SU-DHL-6 (cell line): Measurements from ENCODE around the gene IFT25.

ENCODE experiments used
- H2AFZ ChIP-seq: fragments of 200-600 bp; sonication (generic); 2 replicates; pipeline ENCODE4 v1.6.1; 2014; ENCODE audit warnings: low read depth, mild to moderate bottlenecking, moderate library complexity, mixed read lengths, antibody characterized with exemption, low read length; ENCODE audit not compliant: severe bottlenecking
- H3F3A ChIP-seq: fragments of 200-600 bp; shearing (Covaris generic); 2 replicates; pipeline ENCODE4 v1.6.0; 2016; ENCODE audit warnings: antibody characterized with exemption, mild to moderate bottlenecking; ENCODE audit not compliant: insufficient read depth
- H3K27ac ChIP-seq: fragments of 200-600 bp; sonication (generic); 2 replicates; pipeline ENCODE4 v1.5.1; 2016; ENCODE audit warnings: low read depth, mild to moderate bottlenecking, low read length, moderate library complexity, mixed read lengths
- H3K27me3 ChIP-seq: fragments of 200-600 bp; sonication (generic), shearing (Covaris generic); 2 replicates; pipeline ENCODE4 v1.6.0; 2014; ENCODE audit warnings: mild to moderate bottlenecking, low read length
- H3K36me3 ChIP-seq: fragments of 200-600 bp; sonication (generic); 2 replicates; pipeline ENCODE4 v1.6.1; 2014; ENCODE audit warnings: mild to moderate bottlenecking, low read length, mixed read lengths
- H3K4me2 ChIP-seq: fragments of 300-600, 200-600 bp; shearing (Covaris generic), sonication (generic); 2 replicates; pipeline ENCODE4 v1.6.0; 2014; ENCODE audit warnings: low read length, low read depth, mild to moderate bottlenecking; ENCODE audit not compliant: poor library complexity, severe bottlenecking
- H3K4me3 ChIP-seq: fragments of 200-600 bp; sonication (generic); 2 replicates; pipeline ENCODE4 v1.5.1; 2014; ENCODE audit warnings: antibody characterized with exemption, low read length, mild to moderate bottlenecking, mixed read lengths; ENCODE audit not compliant: insufficient read depth, poor library complexity, severe bottlenecking
- H3K79me2 ChIP-seq: fragments of 200-600 bp; sonication (generic); 2 replicates; pipeline ENCODE4 v1.6.1; 2014; ENCODE audit warnings: mild to moderate bottlenecking, low read length, moderate library complexity; ENCODE audit not compliant: insufficient read depth
- H3K9ac ChIP-seq: fragments of 200-600 bp; sonication (generic); 2 replicates; pipeline ENCODE4 v1.7.0; 2014; ENCODE audit warnings: mild to moderate bottlenecking, low read length
- H3K9me2 ChIP-seq: fragments of 200-600 bp; sonication (generic); replicated peaks from 2 replicates; pipeline ENCODE4 v1.6.1; 2014; ENCODE audit warnings: low read length; ENCODE audit not compliant: insufficient read depth
- H3K9me3 ChIP-seq: fragments of 200-600 bp; sonication (generic); 2 replicates; pipeline ENCODE4 v1.6.1; 2014; ENCODE audit warnings: low read length, mixed read lengths; ENCODE audit not compliant: insufficient read depth
- H4K20me1 ChIP-seq: fragments of 200-600 bp; sonication (generic); 2 replicates; pipeline ENCODE4 v1.6.1; 2014; ENCODE audit warnings: low read depth, mild to moderate bottlenecking, antibody characterized with exemption, low read length, moderate library complexity, mixed read lengths
- CTCF ChIP-seq: fragments of 200-600 bp; sonication (generic); IDR thresholded peaks from one replicate; pipeline ENCODE4 v1.5.1; 2017; ENCODE audit warnings: antibody characterized with exemption, mild to moderate bottlenecking, low read length, moderate library complexity; ENCODE audit not compliant: insufficient read depth, poor library complexity, severe bottlenecking
- EZH2phosphoT487 ChIP-seq: fragments of 200-600 bp; sonication (generic), shearing (Covaris generic); conservative IDR thresholded peaks from 2 replicates; pipeline ENCODE4 v1.6.1; 2018; ENCODE audit warnings: mild to moderate bottlenecking, antibody characterized with exemption, low read length, moderate library complexity, mixed read lengths

IFT25 gene

GRCh38 chr1:53944469-53945182 lies 873 bp downstream of the IFT25 start:
- Histone ChIP-seq H3K4me3 (peak overlapping the region; percentile 63), H3K27ac (peak overlapping the region; percentile 76), H3K9ac (peak overlapping the region; percentile 86), H2AFZ (peak overlapping the region; percentile 79), H3K4me2 (peak overlapping the region; percentile 85), H3K79me2 (peaks cover 54% of the 10 kb centered on the region), H3K36me3 (peaks cover 2% of the 10 kb centered on the region; the same call in 1 of the 2 replicates), H3K9me3 (no peaks in the 10 kb centered on the region), H3K9me2 (no peaks in the 10 kb centered on the region), H3K27me3 (no peaks in the 10 kb centered on the region), H4K20me1 (no peaks in the 10 kb centered on the region), H3F3A (peaks cover 14% of the 10 kb centered on the region; the same call in 1 of the 2 replicates)
- TF ChIP-seq EZH2phosphoT487 (no peak), CTCF (no peak)

DNA sequence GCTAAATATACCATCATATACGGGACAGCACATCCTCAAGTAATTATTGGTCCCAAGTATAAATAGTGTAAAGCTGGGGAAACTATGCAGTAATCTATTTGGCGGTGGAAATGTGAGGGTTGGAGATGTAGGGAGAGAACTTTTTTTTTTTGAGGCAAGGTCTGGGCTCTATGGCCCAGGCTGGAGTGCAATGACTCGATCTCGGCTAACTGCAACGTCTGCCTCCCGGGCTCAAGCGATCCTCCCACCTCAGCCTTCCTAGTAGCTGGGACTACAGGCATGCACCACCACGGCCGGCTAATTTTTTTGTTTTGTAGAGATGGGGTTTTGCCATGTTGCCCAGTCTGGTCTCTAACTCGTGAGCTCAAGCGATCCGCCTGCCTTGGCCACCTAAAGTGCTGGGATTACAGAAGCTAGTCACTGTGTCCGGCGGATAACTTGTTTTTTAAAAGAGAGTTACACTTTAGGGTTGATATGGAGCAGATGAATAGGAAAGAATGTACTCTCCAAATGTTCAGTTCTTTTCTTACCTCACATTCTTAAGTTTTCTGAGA lies 1.9 kb downstream of the IFT25 start:
- Histone ChIP-seq H3K9ac (no peak overlapping the region), H2AFZ (no peak overlapping the region)

DNA sequence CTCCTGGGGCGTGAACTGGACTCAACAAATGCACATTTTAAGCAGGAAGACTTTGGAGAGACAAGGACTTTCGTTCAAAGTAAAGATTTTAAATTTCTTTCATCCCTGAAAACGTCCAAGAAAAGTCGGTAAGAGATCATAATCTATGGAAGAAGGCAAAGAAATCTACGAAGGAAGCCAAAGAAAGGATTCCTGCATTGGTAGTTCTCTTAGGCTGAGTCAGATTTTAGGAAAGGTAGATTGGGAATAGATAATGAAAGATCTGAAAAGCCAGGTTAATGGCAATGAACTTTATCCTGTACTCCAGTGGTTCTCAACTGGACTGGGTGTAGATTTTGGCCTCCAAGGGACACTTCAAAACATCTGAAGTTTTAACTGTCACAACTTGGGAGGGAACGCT lies 2.4 kb downstream of the IFT25 start:
- no peak for TF ChIP-seq CTCF
- TF ChIP-seq EZH2phosphoT487 = no peak
- H3K9ac ChIP-seq = no peak overlapping the region
- no peaks in the 10 kb centered on the region for H3K9me3 ChIP-seq
- peaks cover 10% of the 10 kb centered on the region; the same call in 1 of the 2 replicates for H3K36me3 ChIP-seq
- no peaks in the 10 kb centered on the region for H3K9me2 ChIP-seq
- peaks cover 14% of the 10 kb centered on the region; the same call in 1 of the 2 replicates for H3F3A ChIP-seq
- no peak overlapping the region for H3K4me2 ChIP-seq
- H4K20me1 ChIP-seq = no peaks in the 10 kb centered on the region
- H3K4me3 ChIP-seq = no peak overlapping the region
- H2AFZ ChIP-seq = no peak overlapping the region
- H3K79me2 ChIP-seq = peaks cover 40% of the 10 kb centered on the region
- no peaks in the 10 kb centered on the region for H3K27me3 ChIP-seq
- no peak overlapping the region for H3K27ac ChIP-seq

More for the DNA sequence above, 1.9 kb downstream of the IFT25 start:
- no peak overlapping the region for H3K27ac ChIP-seq
- peaks cover 6% of the 10 kb centered on the region; the same call in 1 of the 2 replicates for H3K36me3 ChIP-seq
- no peaks in the 10 kb centered on the region for H3K9me2 ChIP-seq
- no peaks in the 10 kb centered on the region for H3K9me3 ChIP-seq
- H3K4me3 ChIP-seq = no peak overlapping the region
- no peaks in the 10 kb centered on the region for H3K27me3 ChIP-seq
- no peaks in the 10 kb centered on the region for H4K20me1 ChIP-seq
- TF ChIP-seq EZH2phosphoT487 = no peak
- TF ChIP-seq CTCF = no peak
- H3F3A ChIP-seq = peaks cover 14% of the 10 kb centered on the region; the same call in 1 of the 2 replicates
- peaks cover 45% of the 10 kb centered on the region for H3K79me2 ChIP-seq
- peak overlapping the region; percentile 85 for H3K4me2 ChIP-seq
